WTC11 (cell line): Measurements from ENCODE around the gene CACYBP.

ENCODE experiments used
- ATF6 ChIP-seq: sonication (generic); formaldehyde crosslinking; IDR thresholded peaks from 2 replicates; pipeline ENCODE4 v1.8.1; 2023; ENCODE audit warnings: mild to moderate bottlenecking, missing genetic modification reagents
- CREB1 ChIP-seq: sonication (generic); formaldehyde crosslinking; IDR thresholded peaks from 2 replicates; pipeline ENCODE4 v1.8.0; 2023; ENCODE audit warnings: mild to moderate bottlenecking, missing genetic modification reagents
- CTCF ChIP-seq: fragments of 200-600 bp; IDR thresholded peaks from 2 replicates; pipeline ENCODE4 v1.8.0; 2022; ENCODE audit warnings: antibody characterized with exemption
- E2F4 ChIP-seq: sonication (generic); formaldehyde crosslinking; IDR thresholded peaks from 2 replicates; pipeline ENCODE4 v1.8.1; 2022; ENCODE audit warnings: low read depth, mild to moderate bottlenecking, moderate library complexity, missing genetic modification reagents, borderline replicate concordance
- E2F5 ChIP-seq: sonication (generic); formaldehyde crosslinking; IDR thresholded peaks from 2 replicates; pipeline ENCODE4 v1.8.1; 2022; ENCODE audit warnings: mild to moderate bottlenecking, moderate library complexity, missing genetic modification reagents
- ERG ChIP-seq: fragments of 250-450 bp; sonication (Bioruptor Pico); IDR thresholded peaks from 2 replicates; pipeline ENCODE4 v1.8.0; 2021; ENCODE audit warnings: mild to moderate bottlenecking
- FOXP1 ChIP-seq: sonication (generic); formaldehyde crosslinking; IDR thresholded peaks from 2 replicates; pipeline ENCODE4 v1.8.0; 2022; ENCODE audit warnings: missing genetic modification reagents, mild to moderate bottlenecking, moderate library complexity, borderline replicate concordance
- ZBTB43 ChIP-seq: sonication (generic); formaldehyde crosslinking; IDR thresholded peaks from 2 replicates; pipeline ENCODE4 v1.8.1; 2023; ENCODE audit warnings: mild to moderate bottlenecking, missing genetic modification reagents
- ZNF425 ChIP-seq: fragments of 250-450 bp; sonication (Bioruptor Pico); conservative IDR thresholded peaks from 2 replicates; pipeline ENCODE4 v1.9.0; 2021; ENCODE audit warnings: mild to moderate bottlenecking

GRCh38 chr1:175023043-175023921 lies 23.5 kb downstream of the CACYBP start, which contains the start of gene MRPS14:
- no peak for TF ChIP-seq CTCF
- TF ChIP-seq ATF6 = no peak
- TF ChIP-seq ZBTB43 (CRISPR knock-in tag) = no peak
- no peak for TF ChIP-seq ERG
- no peak; the same call in 1 of the 2 replicates for TF ChIP-seq FOXP1 (CRISPR knock-in tag)
- TF ChIP-seq E2F5 (CRISPR knock-in tag) = no peak
- TF ChIP-seq E2F4 = no peak
- no peak for TF ChIP-seq ZNF425 (CRISPR knock-in tag)
- TF ChIP-seq CREB1 (CRISPR knock-in tag) = 0 out of 2 replicates have a peak, but pooled peaks have one; percentile 34
